GM18951 (cell line): ENCODE results near the gene FMN2.

Source experiments
- POLR2A ChIP-seq: IDR thresholded peaks from 4 replicates; pipeline ENCODE4 v1.6.1; 2011; ENCODE audit warnings: mild to moderate bottlenecking; ENCODE audit not compliant: insufficient read length, insufficient read depth; ENCODE audit errors: extremely low read depth
- in situ Hi-C: fragments of 300-500 bp; cut with MboI; formaldehyde crosslinking; loops from one replicate; pipeline ENCODE4 v1.12.0; 2022; ENCODE audit warnings: low sequenced_read_pairs, mixed read lengths, inconsistent platforms; ENCODE audit not compliant: unreplicated experiment

The FMN2 gene

DNA sequence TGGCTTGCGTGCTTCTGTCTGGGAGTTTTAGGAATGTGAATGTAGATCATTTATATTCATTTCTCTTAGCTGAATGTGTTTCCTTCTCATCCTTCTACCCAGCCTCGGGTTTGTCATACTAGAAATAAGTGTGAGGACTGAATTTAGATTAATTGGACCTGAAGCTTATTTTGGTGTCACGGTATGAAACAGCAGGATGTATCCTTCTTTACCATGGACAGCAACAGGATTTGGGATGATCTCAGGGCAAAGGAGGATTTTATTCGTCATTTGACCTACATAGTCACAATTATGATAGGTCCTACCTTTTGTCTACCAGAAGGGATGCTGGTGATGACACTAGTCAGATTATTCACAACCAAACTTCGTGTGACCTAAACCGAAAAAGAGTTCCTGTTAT, 127.4 kb downstream of the FMN2 start:
- in situ Hi-C loops: no loop called here
- no peak for TF ChIP-seq POLR2A

DNA sequence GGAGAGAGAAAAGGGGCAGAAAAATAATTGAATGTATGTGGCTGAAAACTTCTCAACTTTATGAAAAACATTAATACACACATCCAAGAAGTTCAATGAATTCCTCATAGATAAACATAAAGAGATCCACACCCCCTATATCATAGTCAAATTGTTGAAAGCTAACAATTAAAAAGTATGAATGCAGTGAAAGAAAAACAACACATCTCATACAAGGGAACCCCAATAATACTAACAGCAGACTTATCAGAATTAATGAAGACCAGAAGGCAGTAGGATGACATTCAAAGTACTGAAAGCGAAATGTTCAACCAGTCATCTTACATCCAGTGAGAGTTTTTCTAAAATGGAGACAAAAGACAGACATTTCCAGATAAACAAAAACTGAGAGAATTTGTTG, 134.4 kb downstream of the FMN2 start:
- no peak for TF ChIP-seq POLR2A
- in situ Hi-C loops: no loop called here

DNA sequence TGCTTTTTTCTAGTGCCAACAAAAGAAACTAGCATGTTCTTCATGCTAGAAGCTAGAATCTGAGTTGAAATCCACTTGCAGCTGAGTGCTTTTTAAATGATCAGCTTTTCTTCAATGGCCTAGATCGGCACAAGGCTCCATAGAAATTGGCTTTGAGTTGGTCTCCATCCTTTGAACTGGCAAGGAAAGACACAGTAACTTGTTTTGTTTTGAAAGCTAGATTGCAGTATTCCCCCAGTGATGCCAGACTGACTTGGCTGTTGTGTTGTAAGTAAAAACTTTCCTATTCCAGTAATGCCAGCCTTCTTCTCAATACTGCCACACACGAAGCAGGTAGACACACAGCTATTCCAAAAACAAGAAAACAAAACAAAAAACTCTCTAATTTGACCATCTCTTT, 139.1 kb downstream of the FMN2 start:
- in situ Hi-C loops: no loop called here
- no peak for TF ChIP-seq POLR2A

DNA sequence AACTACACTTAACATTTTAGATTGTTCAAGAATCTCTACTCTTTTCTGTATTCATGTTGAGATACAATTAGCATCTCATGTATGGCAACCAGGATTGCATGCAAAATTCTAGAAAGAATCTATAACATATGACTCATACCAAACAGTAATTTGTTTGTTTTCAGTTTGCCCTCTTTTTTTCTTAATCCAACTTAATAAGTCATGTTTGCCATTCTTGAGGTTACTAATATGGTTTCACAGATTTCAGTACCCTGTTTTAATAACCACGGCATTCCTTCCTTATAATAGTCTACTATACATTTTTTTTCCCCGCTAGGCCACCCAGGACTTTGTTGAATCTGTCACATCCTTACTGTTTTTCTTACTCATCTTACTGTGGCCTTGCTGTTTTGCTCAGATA, 140.8 kb downstream of the FMN2 start:
- in situ Hi-C loops: no loop called here
- TF ChIP-seq POLR2A: no peak

DNA sequence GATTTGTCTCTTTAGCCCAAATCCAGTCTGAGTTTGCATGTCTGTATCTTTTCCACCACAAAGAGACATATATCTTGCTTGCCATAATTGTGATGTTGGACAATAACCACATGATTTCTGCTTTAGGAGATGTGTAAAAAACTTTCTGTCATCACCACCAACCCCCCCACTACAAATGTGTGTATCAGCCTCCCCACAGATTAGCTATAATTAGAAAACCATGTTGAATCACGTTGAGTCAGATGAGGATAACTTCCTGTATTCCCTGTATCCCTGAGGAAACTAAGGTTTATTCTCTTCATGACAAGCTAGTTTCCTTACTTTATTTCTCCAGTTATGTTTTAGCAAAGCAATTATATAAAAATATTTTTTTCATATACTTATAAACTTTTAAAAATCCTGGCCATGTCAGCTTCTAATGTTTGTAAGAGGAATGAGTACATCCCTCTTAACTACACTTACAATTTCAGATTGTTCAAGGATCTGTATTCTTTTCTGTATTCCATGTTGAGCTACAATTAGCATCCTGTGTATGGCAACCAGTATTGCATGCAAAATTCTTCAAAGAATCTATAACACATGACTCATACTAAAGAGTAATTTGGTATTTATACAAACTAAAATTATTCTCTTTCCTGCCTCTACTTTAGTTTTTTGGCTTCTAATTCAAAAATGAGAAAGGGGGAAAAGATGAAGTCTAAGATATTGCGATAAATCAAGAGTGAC, 143.0 kb downstream of the FMN2 start:
- TF ChIP-seq POLR2A: no peak
- in situ Hi-C loops: no loop called here

DNA sequence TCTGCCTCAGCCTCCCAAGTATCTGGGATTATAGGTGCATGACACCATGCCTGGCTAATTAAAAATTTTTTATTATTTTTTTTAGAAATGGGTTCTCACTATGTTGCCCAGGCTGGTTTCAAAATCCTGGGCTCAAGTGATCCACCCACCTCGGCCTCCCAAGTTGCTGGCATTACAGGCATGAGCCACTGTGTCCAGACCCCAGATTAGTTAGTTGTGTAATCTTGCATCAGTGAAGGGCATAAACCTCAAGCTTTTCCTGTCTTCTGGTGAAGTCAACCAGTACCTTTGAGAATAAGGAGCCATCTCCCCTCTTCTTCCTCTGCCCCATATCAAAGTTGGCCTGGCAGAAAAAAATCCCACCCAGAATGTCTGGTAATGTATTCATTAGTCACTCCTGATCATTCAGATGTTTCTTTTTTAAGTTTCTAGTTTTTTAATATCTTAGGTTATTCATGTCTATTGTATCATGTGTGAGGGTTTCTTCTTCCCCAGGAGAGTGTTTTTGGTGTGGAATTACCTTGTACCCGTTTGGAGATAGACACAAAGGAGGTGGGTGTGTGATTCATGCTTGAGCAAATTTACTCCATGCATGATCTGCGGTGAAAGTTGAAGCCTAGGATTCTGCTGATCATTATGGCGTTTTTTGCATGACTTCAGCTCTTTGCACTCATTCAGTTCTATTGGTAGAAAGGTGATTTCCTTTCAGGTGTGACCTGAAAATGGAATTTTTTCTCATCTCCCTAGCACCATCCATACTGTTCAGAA, 144.0 kb downstream of the FMN2 start:
- in situ Hi-C loops: no loop called here
- no peak for TF ChIP-seq POLR2A

DNA sequence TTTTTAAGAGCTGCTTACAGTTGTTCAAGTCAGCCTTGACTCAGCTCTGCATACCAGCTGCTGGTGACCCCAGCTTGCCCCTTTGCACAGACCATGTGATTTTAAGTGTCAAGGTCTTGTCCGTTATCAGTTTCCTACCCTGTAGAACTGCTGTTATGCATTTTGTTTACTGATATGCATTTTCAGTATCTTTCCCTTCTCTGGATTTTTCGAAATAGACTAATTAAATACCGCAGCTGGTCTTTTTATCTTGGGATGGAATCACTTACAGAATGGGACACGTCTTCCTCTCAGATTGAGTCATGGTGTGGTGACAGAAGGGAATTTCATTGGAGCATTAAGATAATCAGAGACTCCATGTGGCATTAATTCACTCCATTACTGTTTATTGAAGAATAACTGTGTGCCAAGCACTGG, 145.6 kb downstream of the FMN2 start:
- in situ Hi-C loops: no loop called here
- no peak for TF ChIP-seq POLR2A

DNA sequence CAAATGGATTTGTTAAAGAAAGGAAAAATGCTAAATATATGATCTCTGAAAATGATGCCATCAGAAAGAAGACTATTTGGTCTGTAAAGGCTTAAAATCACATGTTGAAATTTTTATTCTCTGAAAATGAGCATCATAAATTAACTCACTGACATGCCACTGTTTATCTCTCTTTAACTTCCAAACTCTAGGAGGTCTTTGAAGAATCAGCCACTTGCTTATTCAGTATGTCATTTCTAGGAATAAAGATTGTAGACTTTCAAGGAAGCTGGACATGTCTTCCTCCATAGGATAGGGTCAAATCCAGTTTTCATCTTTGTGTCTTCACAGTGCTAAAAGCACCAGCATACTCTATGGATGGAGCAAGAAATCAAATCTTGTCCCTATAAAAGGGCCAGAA, 147.6 kb downstream of the FMN2 start:
- no peak for TF ChIP-seq POLR2A
- in situ Hi-C loops: no loop called here

DNA sequence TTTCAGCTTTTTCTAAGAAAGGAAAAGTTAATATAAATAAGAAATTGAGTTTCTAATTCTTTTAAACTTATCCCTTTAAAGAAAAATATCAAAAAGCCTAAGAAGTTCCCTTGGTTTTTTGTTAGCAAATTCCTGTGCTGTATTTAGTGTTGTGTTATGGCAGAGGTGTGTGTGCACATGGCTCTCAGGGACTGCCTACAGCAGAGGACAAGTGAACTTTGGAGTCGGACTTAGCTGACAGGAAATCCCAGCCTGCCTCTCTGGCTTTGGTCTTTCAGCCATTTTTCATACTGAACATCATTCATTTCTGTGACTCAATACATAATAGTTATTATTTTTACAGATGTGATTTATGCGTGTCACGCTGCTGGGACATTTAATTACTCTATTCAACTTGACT, 149.6 kb downstream of the FMN2 start:
- in situ Hi-C loops: no loop called here

DNA sequence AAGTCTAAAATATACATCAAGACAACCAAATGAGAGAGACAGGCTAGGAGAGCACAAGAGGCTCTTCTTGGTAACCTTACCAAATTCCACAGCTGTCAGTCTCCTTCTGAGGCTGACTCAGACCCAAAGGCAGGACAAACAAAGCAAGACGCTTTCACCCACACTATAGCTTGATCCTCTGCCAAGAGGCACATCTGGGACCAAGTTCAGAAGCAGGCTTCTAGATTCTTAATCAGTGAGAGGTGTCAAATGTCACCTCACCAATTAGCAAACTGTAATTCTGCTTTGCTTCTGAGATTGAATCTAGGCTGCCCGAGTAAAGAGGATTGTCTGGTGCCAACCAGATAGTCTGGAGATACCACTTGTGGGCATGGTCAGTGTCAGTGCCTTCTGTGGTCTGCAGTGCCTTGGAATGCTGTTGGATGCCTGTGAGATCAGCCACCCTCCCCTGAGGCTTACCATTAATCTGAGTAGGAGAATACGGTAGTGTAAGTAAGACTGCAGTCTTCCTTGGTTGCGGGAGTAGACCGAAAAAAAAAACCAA, 151.0 kb downstream of the FMN2 start:
- in situ Hi-C loops: no loop called here
- TF ChIP-seq POLR2A: no peak

More for the DNA sequence above, 149.6 kb downstream of the FMN2 start:
- TF ChIP-seq POLR2A: no peak

DNA sequence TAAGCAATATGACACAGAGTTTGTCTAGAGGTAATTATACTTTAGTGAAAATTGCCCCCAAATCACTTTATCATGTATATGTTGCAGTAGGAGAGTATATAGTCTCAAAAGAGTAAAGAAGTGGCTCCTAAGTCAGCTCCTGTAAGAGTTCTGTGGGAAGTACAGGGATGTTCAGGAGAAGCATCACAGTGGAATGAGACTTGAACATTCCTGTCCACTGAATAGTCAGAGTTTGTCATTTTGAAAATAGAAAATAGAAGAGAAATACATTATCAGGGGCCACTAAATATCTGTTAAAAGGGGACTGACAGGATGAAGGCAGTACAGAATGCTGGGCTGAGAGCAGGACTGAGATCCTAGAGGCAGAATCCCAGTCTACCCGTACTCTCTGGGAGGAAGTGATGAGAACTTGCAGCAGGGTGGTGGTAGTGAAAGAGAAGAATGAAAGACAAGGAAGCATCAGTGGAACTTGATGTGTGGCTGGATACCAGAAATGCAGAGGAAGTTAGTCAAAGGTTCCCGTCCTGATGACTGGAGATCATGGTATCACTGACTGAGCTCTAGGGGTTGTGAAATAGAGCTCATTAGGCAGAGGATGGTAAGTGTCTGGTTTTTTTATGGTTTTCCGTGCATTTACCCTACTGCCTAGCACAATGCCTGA, 153.4 kb downstream of the FMN2 start:
- no peak for TF ChIP-seq POLR2A
- in situ Hi-C loops: no loop called here

DNA sequence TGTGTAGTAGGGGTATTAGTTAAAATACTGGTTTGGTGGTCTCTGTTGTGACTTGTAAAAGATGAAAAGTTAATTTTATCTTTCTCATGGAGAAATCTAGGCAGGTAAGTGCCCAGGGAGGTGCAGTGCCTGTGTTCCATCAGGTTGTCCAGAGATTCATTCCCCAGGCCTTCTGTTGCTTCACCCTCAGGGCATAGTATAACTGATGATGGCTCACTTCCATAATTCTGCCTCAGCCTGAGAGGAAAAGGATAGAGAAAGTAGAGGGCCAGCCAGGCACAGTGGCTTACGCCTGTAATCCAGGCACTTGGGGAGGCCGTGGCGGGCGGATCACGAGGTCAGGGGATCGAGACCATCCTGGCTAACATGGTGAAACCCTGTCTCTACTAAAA, 153.9 kb downstream of the FMN2 start:
- TF ChIP-seq POLR2A: no peak
- in situ Hi-C loops: no loop called here

DNA sequence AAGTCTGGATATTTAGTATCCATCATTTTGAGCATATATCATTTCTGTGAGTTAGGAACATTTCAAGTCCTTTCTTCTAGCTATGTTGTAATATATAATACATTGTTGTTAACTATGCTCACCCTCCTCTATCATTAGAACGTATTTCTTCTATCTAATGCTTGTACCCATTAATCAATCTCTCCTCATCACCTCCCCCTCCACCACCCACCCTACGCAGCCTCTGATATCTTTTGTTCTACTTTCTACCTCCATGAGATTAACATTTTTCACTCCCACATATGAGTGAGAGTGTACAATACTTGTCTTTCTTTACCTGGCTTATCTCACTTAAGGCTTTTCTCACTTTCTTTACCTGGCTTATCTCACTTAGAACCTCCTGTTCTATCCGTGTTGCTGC, 156.2 kb downstream of the FMN2 start:
- in situ Hi-C loops: no loop called here
- no peak for TF ChIP-seq POLR2A
